Stimulated activated CD8-positive, alpha-beta memory T cell treated with anti-CD3 and anti-CD28 coated beads, Interleukin-15, amount 100 ng/mL, for 24 hours (primary cell): ENCODE measurements around the gene CAND1.

Experiments
- DNase-seq: peaks from one replicate; pipeline ENCODE4 v3.0.0-alpha.2; 2020; ENCODE audit warnings: low read depth

Gene CAND1

DNA sequence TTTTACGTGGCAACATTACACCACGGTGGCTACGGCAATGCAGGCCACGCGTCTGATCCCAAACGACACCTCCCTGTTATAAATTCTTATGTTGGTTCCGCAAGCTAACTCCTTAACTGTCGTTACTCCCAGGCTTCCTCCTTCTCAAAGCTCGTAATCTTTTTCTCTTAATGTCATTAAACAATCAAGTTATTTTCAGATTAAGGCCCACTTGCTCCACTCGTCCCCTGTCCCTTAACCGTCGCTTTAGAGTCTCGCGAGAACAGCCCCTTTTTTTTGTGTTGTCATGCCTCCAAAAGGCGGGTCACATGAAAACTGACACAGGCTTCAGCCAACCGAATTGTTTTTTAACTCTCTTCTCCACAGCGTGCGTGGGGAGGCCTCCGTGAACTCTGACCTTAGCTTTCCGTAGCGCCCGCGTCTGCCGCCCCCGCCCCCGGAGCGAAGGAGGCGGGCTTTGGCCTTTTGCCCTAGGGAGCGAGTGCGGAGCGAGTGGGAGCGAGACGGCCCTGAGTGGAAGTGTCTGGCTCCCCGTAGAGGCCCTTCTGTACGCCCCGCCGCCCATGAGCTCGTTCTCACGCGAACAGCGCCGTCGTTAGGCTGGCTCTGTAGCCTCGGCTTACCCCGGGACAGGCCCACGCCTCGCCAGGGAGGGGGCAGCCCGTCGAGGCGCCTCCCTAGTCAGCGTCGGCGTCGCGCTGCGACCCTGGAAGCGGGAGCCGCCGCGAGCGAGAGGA is at the start of gene CAND1:
Gene CAND1 (plus strand): TSS at position 463 of the 737 bp plus-strand sequence. CDS start 360 bp downstream, outside the sequence.
- DNase-seq: peak; percentile 85

DNA sequence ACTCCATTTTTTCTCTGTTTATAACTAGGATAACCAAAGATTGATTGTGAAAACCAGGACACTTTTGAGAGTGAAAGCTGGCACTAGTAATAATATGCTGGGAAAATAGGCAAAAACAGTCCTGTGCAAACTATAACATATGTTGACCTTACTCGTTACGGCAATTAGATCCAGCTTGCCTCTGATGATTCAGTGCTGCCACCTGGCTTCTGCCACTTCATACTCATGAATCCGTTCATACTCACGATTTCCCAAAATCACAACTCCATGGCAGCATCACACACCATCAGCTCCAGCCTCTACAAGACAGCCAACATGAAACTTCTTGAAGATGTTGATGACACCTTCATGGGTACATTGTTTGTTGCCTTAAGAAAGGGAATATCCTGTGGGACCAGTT is 49.1 kb upstream of the CAND1 start:
- no peak for DNase-seq

DNA sequence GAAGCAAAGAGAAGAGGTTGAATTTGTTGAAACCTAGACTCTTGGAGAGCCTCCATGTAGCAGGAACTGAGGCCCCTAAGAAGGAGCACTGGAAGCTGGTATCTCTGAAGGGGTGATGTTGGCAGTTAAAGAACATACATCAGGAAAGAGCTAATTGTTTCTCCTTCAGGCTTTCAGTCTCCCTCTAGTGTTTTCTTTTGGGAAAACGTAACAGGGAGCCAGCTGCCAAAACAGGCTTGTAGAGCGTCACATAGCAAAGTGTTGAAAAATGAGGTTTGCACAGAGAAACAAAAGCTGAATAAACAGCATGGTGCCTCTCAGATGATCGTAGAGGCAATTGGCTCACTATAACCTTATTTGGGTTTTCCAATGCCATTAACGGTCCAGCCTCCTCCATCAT is 46.9 kb upstream of the CAND1 start:
- DNase-seq: no peak

DNA sequence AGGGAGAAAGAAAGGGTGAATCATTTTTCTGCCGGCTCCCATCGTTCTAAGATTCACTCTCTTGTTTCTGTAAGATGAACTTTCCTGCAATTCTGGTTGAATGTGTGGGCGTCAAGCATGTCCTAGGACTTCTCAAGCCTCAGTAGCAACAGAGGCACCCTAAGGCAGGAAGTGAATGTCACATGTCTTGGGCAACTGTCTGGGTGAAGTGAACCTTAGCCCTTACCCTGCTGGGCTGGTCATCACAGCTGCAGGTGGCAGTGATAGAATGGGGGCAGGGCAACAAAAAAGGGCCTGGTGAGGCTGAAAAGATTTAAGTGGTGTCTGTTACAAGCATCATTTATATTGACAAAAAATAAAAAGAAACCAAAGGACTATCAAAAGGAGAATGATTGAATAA is 45.9 kb upstream of the CAND1 start:
- no peak for DNase-seq

DNA sequence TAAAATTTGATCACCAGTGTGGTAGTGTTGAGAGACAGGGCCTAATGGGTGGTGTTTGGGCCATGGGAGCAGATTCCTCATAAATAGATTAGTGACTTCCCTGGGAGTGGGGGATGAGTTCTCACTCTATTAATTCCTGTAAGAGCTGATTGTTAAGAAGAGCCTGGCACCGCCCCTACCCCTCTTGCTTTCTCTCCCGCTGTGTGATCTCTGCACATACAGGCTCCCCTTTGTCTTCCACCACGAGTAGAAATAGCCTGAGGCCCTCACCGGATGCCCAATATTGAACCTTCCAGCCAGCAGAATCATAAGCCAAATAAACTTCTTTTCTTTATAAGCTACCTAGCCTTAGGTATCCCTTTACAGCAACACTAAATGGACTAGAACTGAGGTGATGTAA is 31.9 kb upstream of the CAND1 start:
- DNase-seq: no peak

DNA sequence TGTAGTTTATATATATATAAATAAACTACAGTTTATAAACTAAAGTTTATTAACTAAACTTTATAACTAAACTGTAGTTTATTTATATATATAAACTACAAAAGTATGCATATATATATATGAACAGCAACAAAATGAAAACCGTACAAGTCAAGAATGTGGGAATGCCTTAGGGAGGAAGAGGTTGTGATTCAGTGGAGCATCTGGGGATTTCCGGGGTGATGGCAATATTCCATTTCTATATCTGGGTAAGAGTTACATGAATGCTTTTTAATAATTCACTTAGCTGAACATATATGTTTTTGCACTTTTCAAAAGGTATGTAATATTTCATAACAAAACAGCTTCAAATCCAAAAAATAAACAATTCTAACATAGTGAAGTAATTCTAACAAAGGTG is 30.1 kb upstream of the CAND1 start:
- DNase-seq: no peak

DNA sequence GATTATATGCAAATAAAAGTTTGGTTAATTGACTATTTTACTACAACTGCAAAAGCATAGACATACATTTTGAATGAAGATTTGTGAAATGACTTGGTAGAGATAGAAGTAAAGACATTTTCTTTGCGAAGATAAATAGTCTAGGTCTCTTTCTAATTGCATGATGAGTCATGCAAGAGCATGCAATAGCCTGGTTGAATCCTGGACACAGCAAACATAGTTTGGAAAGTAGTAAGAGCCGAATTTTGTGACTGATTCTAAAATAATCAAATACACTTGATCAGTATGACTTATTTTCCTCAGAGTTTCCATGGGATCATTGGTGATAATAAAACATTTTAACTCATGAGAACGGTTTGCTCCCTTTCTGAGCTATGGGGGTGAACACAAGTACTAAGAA is 27.7 kb upstream of the CAND1 start:
- DNase-seq: no peak

DNA sequence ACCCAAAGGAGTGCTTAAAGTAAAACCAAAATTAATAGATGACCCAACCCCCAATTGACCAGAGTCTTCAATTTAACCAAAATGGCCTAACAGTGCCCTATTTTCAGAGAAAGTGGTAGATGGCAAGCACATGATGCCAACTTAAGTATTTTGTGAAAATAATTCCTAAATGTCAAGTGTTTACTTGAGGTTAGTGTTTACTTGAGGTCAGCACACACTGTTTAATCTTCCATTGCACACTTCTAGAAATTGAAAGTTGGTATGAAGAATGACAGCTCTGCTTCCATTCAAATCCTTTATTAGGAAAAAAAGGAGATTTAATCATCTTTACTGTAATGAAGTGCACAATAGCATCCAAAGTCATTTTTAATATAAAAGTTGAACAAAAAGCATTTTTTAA is 25.9 kb upstream of the CAND1 start:
- DNase-seq: no peak

DNA sequence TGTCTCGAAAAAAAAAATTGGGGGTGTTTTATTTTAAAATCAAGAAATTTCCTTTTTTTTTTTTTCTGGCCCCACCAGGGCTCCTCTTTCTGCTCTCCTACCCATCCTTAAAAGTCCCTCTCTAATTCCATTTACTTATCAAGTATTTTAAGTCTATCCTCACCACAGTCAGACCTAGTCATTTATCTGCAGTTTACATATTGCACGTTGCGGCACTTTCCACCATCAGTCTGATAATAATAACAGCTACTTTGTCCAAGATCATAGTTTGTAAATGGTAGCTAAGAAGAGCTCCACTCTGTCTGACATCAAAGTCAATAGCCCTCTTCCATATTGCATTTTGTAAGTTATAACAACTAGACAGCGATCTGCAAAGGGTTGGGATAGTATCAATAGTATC is 23.6 kb upstream of the CAND1 start:
- no peak for DNase-seq

DNA sequence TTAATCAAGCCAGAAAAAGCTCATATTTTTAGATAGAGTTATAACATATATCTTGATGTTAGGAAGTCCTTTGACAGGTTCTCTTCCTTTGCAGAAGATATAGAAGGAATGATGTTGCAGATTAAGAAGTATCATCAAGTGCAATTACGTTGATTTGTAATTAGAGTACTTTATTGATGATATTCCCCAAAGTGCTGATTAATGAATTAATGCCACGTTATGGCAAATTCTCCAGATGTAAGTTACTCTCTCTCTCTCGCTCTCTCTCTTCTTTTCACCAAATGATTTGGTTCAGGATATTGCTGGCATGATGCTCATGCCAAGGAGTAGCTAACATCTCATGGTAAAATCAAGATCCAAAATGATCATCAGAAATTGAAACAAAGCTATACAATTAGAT is 18.1 kb upstream of the CAND1 start:
- no peak for DNase-seq

DNA sequence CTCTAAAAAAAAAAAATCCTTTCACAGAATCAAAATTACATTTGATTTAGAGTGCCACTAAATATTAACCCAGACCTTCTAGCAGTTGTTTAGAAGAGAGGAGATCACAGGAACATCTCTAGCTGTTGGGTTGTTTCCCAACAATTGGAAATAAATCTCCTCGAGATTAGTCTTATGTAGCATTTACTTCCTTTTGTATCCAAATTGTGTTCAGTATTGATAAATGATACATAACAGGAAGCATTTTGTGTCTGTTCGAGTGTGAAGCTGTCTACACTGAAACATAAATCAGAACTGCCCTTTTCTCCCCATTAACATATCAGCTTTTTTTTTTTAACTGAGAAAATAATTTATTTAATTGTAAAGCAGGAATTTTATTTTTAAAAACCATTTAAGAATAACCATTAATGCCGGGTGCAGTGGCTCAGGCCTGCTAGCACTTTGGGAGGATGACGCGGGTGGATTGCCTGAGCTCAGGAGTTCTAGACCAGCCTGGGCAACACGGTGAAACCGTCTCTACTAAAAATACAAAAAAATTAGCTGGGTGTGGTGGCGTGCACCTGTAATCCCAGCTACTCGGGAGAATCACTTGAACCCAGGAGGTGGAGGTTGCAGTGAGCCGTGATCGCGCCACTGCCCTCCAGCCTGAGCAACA is 14.7 kb upstream of the CAND1 start:
- no peak for DNase-seq

DNA sequence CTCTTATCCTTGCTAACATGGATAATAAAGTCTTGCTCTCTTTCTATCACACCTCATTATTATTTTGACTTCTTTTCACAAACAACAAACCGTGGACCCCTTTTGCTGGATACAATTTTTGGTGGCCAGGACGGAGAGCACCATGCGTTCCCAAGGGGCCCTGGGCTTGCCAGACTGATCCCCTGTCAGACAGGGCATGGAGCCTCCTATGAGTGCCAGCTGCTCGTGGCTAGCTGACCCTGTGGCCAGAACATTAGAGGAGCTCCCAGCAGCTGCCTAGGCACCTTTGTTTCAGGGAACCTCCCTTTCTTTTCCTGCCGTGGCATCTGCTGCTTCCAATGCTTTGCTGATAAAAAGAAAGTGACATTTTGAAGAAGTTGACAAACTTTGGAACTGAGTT is 12.5 kb upstream of the CAND1 start:
- DNase-seq: no peak

DNA sequence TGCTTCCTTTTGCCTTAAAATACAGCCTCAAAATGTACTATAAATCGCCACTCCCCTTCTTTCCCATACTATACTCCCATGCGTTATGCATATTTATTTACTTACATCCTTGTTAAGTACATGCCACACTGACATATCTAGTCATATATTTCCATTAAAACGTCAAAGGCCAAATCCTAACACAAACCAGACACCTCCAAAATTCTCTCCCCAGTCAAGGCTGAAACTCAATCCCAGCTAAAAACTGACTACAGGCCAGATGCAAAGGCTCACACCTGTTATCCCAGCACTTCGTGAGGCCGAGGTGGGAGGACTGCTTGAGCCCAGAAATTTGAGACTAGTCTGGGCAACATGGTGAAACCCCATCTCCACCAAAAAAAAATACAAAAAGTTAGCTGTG is 5.7 kb upstream of the CAND1 start:
- DNase-seq: no peak

DNA sequence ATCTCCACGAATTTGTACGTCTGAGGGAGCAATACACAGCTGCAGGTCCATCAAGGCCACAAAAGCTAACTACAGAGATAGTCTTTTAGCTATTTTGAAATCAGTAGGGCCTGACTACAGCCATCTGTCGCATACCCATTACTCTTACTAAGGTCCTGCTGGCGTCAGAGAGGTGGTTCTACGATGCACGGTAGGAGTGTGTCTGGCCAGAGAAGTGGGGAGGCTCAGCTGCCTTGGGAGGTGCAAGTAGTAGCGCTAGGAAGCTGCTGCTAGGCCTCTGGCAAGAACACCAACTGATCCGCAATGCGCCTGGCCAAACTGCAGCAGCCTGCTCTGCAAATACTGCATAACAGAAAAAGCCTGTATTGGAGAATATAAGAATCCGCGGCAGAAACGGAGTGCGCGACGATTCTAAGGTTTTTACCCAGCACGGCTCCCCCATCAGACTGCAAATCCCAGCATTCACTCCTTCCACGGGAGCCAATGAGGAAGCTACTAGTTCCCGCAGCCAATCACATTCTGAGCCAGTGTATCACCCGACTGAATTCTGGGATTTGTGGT is 743 bp upstream of the CAND1 start:
- DNase-seq: peak; percentile 54

DNA sequence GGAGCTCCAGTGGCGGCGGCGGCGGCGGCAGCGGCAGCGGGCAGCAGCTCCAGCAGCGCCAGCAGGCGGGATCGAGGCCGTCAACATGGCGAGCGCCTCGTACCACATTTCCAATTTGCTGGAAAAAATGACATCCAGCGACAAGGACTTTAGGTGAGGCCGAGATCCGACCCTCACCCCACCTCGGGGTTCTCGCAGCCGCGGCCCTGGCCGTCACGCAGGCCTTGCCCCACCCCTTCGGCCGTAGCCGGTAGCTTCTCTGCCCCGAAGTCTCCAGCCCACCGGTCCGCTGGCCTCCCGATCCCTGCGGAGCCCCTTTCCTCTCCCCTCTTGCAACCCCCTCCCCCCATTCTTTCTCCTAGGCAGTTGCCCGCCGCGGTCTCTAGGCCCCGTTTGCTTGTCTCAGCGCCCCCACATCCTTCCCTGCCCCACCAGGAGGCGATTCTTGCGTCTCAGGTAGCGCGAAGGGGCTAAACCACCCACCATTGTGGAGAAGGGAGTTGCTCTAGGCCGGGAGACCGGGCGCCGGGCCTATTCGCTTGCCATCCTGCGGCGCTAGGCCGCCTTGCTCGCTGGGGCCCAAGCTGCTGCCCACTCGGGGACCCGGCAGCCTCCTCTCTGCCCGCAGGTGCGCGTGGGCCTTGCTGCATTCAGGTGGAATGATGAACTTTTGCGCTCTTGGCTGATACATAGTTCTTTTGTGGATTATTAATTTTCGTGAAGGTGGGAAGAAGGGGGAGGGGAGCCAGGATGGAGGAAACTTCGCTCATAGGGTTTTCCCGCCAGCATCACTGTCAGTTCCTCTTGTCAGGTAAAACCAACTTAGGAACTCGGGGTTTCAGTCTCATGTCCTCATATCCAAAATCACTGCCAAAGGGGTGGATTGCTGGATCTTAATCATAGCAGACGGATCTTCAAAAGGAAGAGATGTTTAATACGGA is 745 bp downstream of the CAND1 start:
- DNase-seq: peak; percentile 34

DNA sequence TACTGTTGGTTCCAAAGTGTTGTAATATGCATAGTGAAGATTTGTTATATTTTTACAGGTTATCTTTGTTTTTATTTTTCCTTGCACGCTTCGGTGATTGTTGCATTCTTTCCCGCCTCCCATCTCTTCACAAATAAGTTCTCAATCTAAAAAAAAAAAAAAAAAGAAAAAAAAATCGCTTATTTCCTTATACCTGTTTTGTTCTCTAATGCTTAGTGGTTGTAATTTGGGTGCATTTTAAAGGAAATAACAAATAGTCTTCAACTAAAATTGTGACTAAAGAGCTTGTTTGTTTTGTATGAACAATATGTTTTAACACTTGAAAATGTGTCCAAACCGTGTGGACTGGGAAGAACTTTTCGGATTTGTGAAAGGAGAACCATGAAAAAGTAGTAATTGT is 1.5 kb downstream of the CAND1 start:
- DNase-seq: no peak

DNA sequence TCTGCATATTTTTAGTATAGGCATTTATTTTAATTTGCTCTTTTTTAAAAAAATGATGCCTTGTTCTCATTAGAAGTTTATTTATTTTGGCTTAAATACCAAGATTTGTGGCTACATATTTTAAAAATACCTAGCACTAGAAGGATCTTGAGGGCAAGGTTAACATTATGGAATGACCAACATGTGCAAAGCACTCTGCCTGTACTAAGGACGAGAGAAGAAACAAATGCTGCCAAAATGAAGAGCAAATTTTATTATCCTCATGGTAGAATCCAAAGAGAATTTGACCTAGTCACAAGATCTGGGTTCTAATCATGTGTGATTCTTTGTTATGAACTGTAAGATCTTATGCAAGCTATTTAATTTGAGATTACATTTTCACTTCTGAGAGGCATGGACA is 2.8 kb downstream of the CAND1 start:
- no peak for DNase-seq

DNA sequence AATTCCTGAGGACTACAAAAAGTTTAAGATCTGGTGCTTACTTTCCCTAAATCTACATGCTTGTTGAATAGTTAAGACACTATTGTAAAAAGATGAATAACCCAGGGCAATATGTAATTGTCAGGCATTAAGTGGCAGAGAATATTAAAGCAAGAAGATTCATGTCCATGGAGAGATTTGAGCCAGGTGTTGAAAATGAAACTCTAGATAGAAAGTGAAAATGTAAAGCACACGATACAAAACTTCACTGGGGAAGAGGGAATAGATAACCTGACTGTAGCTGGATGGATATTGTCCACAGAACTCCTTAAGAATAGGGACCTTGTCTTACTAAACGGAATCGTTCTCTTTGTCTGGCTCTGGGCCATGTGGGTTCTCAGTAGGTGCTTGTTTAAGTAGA is 5.0 kb downstream of the CAND1 start:
- no peak for DNase-seq

DNA sequence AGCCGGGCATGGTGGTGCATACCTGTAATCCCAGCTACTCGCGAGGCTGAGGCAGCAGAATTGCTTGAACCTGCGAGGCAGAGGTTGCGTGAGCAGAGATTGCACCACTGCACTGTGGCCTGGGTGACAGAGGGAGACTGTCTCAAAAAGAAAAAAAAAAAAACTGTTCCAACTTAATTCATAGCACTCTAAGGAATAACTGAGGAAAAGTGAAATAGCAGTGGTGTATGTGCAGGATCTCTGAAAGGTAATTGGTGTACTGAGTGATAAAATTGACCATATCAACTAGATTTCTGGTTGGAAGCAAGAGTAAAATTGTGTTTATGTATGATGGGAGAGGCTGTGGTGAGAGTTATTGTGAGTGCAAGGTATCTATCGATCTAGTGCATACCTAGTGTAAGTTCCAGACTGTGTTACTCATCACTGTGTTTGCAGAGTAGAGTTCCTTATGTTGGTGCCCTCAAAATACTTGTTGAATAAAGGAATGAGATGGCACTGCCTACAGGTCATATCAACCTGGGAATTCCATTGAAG is 6.3 kb downstream of the CAND1 start:
- no peak for DNase-seq

DNA sequence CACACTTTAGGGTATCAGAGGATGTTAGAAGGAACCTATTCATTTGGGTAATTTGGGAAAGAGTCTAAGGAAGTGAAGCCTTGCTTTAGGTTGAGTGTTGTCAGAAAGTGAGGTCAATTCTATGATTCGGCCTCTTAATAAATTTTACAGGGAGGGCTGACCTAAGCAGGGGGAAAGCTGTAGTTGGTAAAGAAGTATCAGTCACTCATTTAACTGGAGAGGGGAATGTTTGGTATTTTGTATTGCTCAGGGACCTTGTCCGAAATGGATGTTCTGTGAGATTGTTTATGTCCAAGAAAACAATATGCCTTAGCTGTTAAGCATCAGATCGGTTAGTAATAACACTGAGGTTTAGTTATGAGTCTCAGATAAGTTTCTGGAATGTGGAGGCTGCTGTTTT is 7.3 kb downstream of the CAND1 start:
- DNase-seq: no peak

DNA sequence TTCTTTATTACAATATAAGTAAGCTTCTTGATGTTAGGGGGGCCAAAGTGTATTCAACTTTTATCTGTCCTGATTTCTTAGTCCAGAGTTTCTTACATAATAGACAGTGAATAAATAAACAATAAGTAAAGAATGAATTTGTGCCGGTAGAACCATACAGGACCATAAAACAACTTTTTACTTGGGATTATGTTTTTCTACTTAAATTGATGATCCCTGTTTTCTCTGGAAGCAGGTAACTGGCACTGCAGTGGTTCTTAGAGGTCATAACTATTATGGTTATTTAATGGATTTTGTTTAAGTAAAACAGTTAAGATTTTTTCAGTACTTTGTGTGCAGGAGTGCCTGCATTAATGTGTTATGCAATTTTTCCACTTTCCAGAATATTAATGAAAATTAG is 10.5 kb downstream of the CAND1 start:
- no peak for DNase-seq

DNA sequence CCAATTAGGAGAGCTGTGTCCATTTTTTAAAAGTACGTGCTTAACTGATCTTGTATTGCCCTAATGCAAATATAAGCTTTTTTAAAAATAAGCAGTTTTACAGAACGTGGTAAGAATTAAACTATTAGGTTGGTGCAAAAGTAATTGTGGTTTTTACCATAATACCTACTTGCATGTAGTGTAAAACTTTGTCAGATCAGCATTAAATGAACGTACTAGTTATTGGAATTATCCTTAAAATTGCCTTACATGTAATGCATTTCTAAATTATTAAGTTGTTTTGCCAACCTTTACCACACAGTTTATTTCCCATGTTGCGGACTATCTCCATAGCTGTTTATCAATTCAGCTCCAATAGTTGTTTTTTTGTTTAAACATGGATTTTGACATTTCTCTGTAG is 10.9 kb downstream of the CAND1 start:
- DNase-seq: no peak
